ENCODE data around the gene ELP5. TPM values are rescaled to one million over a fixed set of nuclear protein-coding genes. Genes with fewer than 3 reads are reported as not detected.

ELP5 gene
- total RNA-seq, 2 donors from 2014 or later: 34.4 to 77.9 TPM

GRCh38 chr17:7214300-7215135 is 37.5 kb upstream of the ELP5 start:
- Histone ChIP-seq H3K9me3 (no peaks in the 10 kb centered on the region), H3K27ac (peak overlapping the region; percentile 63), H3K4me1 (no peaks in the 10 kb centered on the region), H3K36me3 (no peaks in the 10 kb centered on the region), H3K27me3 (no peaks in the 10 kb centered on the region), H3K9ac (ENCODE audit: low read depth in 2 of 2, low read length in 2 of 2) (peak overlapping the region; percentile 45 to 62), H3K4me3 (peak overlapping the region; percentile 40)
- intact Hi-C loops (cut with DNase I): no loop called here
- TF ChIP-seq CTCF (IDR thresholded peaks at IDR 0.05): no peak
- peak; percentile 99 for DNase-seq

GRCh38 chr17:7215136-7215638 is 36.8 kb upstream of the ELP5 start:
- no peak overlapping the region for H3K4me3 ChIP-seq
- H3K27me3 ChIP-seq: no peaks in the 10 kb centered on the region
- H3K36me3 ChIP-seq: no peaks in the 10 kb centered on the region
- TF ChIP-seq CTCF (IDR thresholded peaks at IDR 0.05): no peak
- intact Hi-C loops (cut with DNase I): no loop called here
- no peaks in the 10 kb centered on the region for H3K4me1 ChIP-seq
- H3K9me3 ChIP-seq: no peaks in the 10 kb centered on the region
- peak overlapping the region in 1 of 2 donors; percentile 62 for H3K9ac ChIP-seq (ENCODE audit: low read depth in 2 of 2, low read length in 2 of 2)
- H3K27ac ChIP-seq: no peak overlapping the region
- DNase-seq: no peak

- Histone ChIP-seq H3K27ac (no peak overlapping the region), H3K36me3 (no peaks in the 10 kb centered on the region), H3K27me3 (no peaks in the 10 kb centered on the region), H3K9me3 (no peaks in the 10 kb centered on the region), H3K4me1 (peaks cover 3% of the 10 kb centered on the region), H3K9ac (ENCODE audit: low read depth in 2 of 2, low read length in 2 of 2) (peak overlapping the region in 1 of 2 donors; percentile 44), H3K4me3 (no peak overlapping the region)
- no peak for TF ChIP-seq CTCF (IDR thresholded peaks at IDR 0.05)
- no peak for DNase-seq
- intact Hi-C loops (cut with DNase I): no loop called here
Observed at GRCh38 chr17:7215652-7216180, 36.3 kb upstream of the ELP5 start.

- peak overlapping the region in 1 of 2 donors; percentile 43 for H3K9ac ChIP-seq (ENCODE audit: low read depth in 2 of 2, low read length in 2 of 2)
- no peak for TF ChIP-seq CTCF (IDR thresholded peaks at IDR 0.05)
- no peaks in the 10 kb centered on the region for H3K9me3 ChIP-seq
- no peaks in the 10 kb centered on the region for H3K36me3 ChIP-seq
- DNase-seq: no peak
- peaks cover 11% of the 10 kb centered on the region for H3K4me1 ChIP-seq
- peak overlapping the region; percentile 16 for H3K4me3 ChIP-seq
- peak overlapping the region; percentile 31 for H3K27ac ChIP-seq
- no peaks in the 10 kb centered on the region for H3K27me3 ChIP-seq
- intact Hi-C loops (cut with DNase I): no loop called here
Observed at GRCh38 chr17:7216242-7217112, 35.5 kb upstream of the ELP5 start.
